Measurements from ENCODE around the gene SNX24. TPM values are rescaled to one million over a fixed set of nuclear protein-coding genes. Genes with fewer than 3 reads are reported as not detected.

SNX24 gene
- total RNA-seq, 1 experiment from 2014 or later: 13.9 TPM

DNA sequence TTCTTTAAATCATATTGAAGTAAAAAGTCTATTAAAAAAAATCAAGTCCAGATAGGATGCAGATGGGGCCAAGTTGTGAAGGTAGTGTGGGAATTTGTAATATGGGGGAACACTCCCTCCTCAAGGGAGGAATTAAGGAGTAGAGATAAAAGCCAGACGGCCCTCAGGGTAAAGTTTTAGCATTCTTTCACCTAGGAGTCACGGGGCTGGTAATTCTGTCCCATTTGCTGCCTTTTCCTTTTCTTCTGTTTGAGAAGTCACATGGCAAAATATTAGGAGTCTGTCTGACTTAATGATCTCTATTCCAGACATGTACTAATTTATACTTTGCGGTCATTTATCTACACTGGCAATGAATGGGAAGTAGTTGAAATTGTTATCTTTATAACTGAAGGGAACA lies 61.9 kb downstream of the SNX24 start:
- no peak overlapping the region for H2BK20ac ChIP-seq (ENCODE audit: low read depth, low read length, poor library complexity, severe bottlenecking)
- H2BK15ac ChIP-seq (ENCODE audit: low read depth, low read length): no peak overlapping the region
- no peak overlapping the region for H2AK5ac ChIP-seq (ENCODE audit: insufficient read length, low read length)
- no peaks in the 10 kb centered on the region for H3K23me2 ChIP-seq (ENCODE audit: insufficient read length, low read depth, low read length, poor library complexity, severe bottlenecking)
- H3K23ac ChIP-seq (ENCODE audit: insufficient read length, low read depth, low read length): no peak overlapping the region
- no peak overlapping the region for H3K9ac ChIP-seq (ENCODE audit: extremely low read depth, insufficient read length, low read length)
- H3K27ac ChIP-seq (ENCODE audit: insufficient read length, low read depth, low read length): no peak overlapping the region
- H4K20me1 ChIP-seq (ENCODE audit: control insufficient read depth, insufficient read depth, insufficient read length): no peaks in the 10 kb centered on the region
- no peak overlapping the region for H3K4me2 ChIP-seq (ENCODE audit: insufficient read depth, insufficient read length, low read length)
- no peak overlapping the region for H3K27ac Mint-ChIP-seq
- H3K9me3 Mint-ChIP-seq: no peaks in the 10 kb centered on the region
- no peak overlapping the region for H4K8ac ChIP-seq (replicated peaks; ENCODE audit: insufficient read length, low read depth, low read length)
- no peak overlapping the region for H2BK12ac ChIP-seq (ENCODE audit: insufficient read length, low read depth, low read length)
- no peaks in the 10 kb centered on the region for H3K9me3 ChIP-seq (ENCODE audit: control insufficient read depth, low read depth, low read length)
- H3T11ph ChIP-seq (ENCODE audit: low read length): no peak overlapping the region
- no peak overlapping the region for H4K91ac ChIP-seq (ENCODE audit: insufficient read length, low read depth, low read length)
- no peak for DNase-seq
- H3K4me1 ChIP-seq (ENCODE audit: insufficient read depth, low read length): no peaks in the 10 kb centered on the region
- no peak overlapping the region for H3K14ac ChIP-seq (ENCODE audit: insufficient read depth, low read length)
- no peak overlapping the region for H2BK5ac ChIP-seq (ENCODE audit: insufficient read length, low read length)
- H4K5ac ChIP-seq (ENCODE audit: insufficient read length, low read depth, low read length): no peak overlapping the region
- no peak overlapping the region for H3K4ac ChIP-seq (ENCODE audit: low read depth, low read length)
- H3K79me1 ChIP-seq (ENCODE audit: insufficient read depth, low read depth, low read length, poor library complexity, severe bottlenecking): no peaks in the 10 kb centered on the region
- no peak overlapping the region for H2BK120ac ChIP-seq (ENCODE audit: low read depth, low read length, poor library complexity, severe bottlenecking)
- H3K27me3 Mint-ChIP-seq (ENCODE audit: low read depth): no peaks in the 10 kb centered on the region
- H2AFZ ChIP-seq (ENCODE audit: low read length): no peak overlapping the region
- TF ChIP-seq, protein P1, sequence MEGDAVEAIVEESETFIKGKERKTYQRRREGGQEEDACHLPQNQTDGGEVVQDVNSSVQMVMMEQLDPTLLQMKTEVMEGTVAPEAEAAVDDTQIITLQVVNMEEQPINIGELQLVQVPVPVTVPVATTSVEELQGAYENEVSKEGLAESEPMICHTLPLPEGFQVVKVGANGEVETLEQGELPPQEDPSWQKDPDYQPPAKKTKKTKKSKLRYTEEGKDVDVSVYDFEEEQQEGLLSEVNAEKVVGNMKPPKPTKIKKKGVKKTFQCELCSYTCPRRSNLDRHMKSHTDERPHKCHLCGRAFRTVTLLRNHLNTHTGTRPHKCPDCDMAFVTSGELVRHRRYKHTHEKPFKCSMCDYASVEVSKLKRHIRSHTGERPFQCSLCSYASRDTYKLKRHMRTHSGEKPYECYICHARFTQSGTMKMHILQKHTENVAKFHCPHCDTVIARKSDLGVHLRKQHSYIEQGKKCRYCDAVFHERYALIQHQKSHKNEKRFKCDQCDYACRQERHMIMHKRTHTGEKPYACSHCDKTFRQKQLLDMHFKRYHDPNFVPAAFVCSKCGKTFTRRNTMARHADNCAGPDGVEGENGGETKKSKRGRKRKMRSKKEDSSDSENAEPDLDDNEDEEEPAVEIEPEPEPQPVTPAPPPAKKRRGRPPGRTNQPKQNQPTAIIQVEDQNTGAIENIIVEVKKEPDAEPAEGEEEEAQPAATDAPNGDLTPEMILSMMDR (conservative IDR thresholded peaks at IDR 0.05): no peak
- H3K4me3 Mint-ChIP-seq: no peak overlapping the region
- no peaks in the 10 kb centered on the region for H3K36me3 Mint-ChIP-seq (ENCODE audit: insufficient read depth in 1 of 3, low read depth in 3 of 3)
- H3K79me2 ChIP-seq (ENCODE audit: insufficient read depth, low read length): no peaks in the 10 kb centered on the region
- no peak overlapping the region for H3K18ac ChIP-seq (ENCODE audit: insufficient read length, low read depth, low read length)
- WGBS (ENCODE audit: extremely low coverage, insufficient read length, low lambda C conversion rate): no CpG with 5 or more reads among the region's 3 CpGs
- H3K27me3 ChIP-seq (ENCODE audit: insufficient read depth, low read length): no peaks in the 10 kb centered on the region
- no peak overlapping the region for H3K56ac ChIP-seq (ENCODE audit: insufficient read length, low read depth, low read length)
- H3K4me1 Mint-ChIP-seq: peaks cover 6 to 7% of the 10 kb centered on the region in 2 experiments
